Measurements from ENCODE around the gene APOOL.

GRCh38 chrX:85024562-85024961 is 20.9 kb downstream of the APOOL start:
- TF ChIP-seq POLR2A (IDR thresholded peaks at IDR 0.05), result no peak
- no peak for TF ChIP-seq CTCF (IDR thresholded peaks at IDR 0.05 in 4 of 5, conservative IDR thresholded peaks at IDR 0.05 in 1 of 5)

All from gastrocnemius medialis (tissue), 4 donors.